Measurements from ENCODE around the gene CPT1A.

The CPT1A gene

DNA sequence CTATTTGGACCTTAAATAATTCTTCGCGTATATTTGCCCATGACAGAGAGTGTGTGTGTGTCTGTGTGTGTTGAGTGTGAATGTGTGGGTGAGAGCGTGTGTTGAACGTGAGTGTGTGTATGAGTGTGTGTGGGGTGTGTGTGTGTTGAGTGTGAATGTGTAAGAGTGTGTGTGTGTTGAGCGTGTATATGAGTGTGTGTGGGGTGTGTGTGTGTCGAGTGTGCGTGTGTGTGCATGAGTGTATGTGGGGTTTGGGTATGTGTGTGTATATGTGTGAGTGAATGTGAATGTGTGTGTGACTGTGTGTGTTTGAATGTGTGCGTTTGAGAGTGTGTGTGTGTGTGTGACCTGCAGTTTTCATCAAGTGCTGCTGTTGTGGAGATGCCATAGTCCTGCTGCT is 130.6 kb downstream of the CPT1A start:
- Histone ChIP-seq H3K4me1 (ENCODE audit: control insufficient read depth, low read depth, low read length) (peaks cover 20% of the 10 kb centered on the region), H3K27me3 (ENCODE audit: control insufficient read depth, insufficient read depth, low read length) (no peaks in the 10 kb centered on the region), H3K36me3 (ENCODE audit: control insufficient read depth, low read depth, low read length) (no peaks in the 10 kb centered on the region), H3K9ac (ENCODE audit: low read length) (no peak overlapping the region), H3K4me3 (ENCODE audit: low read length) (no peak overlapping the region), H3K9me3 (ENCODE audit: control insufficient read depth, low read depth, low read length) (no peaks in the 10 kb centered on the region), H3K27ac (ENCODE audit: low read length) (no peak overlapping the region)

DNA sequence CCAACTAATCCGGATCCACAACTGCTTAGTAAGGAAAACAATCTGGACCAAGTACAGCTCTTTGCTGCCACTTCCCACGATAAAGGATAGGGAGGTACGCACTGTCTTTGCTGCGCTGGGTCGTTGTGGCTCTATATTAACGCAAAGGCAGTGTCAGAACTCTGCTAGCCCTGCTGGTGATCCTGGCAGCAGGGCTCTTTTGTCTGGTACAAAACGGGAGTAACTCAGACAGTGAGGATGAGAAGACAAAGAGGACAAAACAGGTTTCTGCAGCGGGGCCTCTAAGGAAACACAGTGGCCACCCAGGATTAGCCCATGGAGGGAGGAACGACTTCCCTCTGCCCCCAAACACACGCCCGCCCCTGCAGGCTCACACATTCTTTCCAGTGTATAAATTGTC is 131.3 kb downstream of the CPT1A start:
- H3K4me3 ChIP-seq (ENCODE audit: low read length), result peak overlapping the region; percentile 7
- H3K4me1 ChIP-seq (ENCODE audit: control insufficient read depth, low read depth, low read length), result peaks cover 23% of the 10 kb centered on the region
- no peak overlapping the region for H3K9ac ChIP-seq (ENCODE audit: low read length)
- no peak overlapping the region for H3K27ac ChIP-seq (ENCODE audit: low read length)
- H3K36me3 ChIP-seq (ENCODE audit: control insufficient read depth, low read depth, low read length), result no peaks in the 10 kb centered on the region
- no peaks in the 10 kb centered on the region for H3K9me3 ChIP-seq (ENCODE audit: control insufficient read depth, low read depth, low read length)
- H3K27me3 ChIP-seq (ENCODE audit: control insufficient read depth, insufficient read depth, low read length), result no peaks in the 10 kb centered on the region

DNA sequence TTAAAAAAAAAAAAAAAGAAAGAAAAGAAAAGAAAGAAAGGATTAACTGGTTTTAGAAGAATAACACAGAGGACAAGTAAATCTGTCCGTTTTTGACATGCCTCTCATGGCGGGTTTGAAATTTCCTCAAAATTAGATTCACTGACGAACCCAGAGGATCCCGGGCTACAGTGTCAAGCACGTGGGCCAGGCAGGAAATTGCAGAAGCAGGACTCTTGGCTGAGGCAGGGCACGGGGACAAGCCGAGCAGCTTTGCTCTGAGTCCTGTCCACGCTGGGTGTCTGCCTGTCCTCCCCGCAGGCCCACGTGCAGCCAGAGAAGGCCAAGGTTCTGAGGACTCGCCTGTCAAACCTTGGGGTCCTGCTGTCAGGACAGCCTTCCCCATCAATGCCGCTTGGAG is 132.7 kb downstream of the CPT1A start:
- H3K9me3 ChIP-seq (ENCODE audit: control insufficient read depth, low read depth, low read length), result no peaks in the 10 kb centered on the region
- H3K9ac ChIP-seq (ENCODE audit: low read length), result no peak overlapping the region
- peaks cover 30% of the 10 kb centered on the region for H3K4me1 ChIP-seq (ENCODE audit: control insufficient read depth, low read depth, low read length)
- no peak overlapping the region for H3K4me3 ChIP-seq (ENCODE audit: low read length)
- no peaks in the 10 kb centered on the region for H3K36me3 ChIP-seq (ENCODE audit: control insufficient read depth, low read depth, low read length)
- no peak overlapping the region for H3K27ac ChIP-seq (ENCODE audit: low read length)
- H3K27me3 ChIP-seq (ENCODE audit: control insufficient read depth, insufficient read depth, low read length), result no peaks in the 10 kb centered on the region

DNA sequence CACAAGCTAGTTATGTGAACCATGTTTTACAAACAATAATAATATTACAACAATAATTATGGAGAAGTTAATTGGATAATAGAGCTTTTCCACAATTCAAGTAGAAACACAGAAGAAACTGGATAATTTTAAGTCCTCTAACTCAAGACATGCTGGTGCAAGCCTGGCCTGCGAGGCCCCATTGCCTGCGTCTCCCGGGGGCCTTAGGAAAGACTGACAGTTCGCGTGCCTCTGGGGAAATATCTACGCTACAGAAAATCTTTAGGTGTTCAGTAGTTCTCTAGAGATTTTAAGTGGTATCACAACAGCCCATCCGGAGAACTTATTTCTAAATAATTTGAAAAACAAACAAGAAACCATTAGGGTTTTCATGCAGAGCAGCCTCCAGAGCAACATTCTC is 134.2 kb downstream of the CPT1A start:
- Histone ChIP-seq H3K36me3 (ENCODE audit: control insufficient read depth, low read depth, low read length) (no peaks in the 10 kb centered on the region), H3K4me1 (ENCODE audit: control insufficient read depth, low read depth, low read length) (peaks cover 30% of the 10 kb centered on the region), H3K4me3 (ENCODE audit: low read length) (no peak overlapping the region), H3K9me3 (ENCODE audit: control insufficient read depth, low read depth, low read length) (no peaks in the 10 kb centered on the region), H3K27ac (ENCODE audit: low read length) (no peak overlapping the region), H3K9ac (ENCODE audit: low read length) (no peak overlapping the region), H3K27me3 (ENCODE audit: control insufficient read depth, insufficient read depth, low read length) (no peaks in the 10 kb centered on the region)

DNA sequence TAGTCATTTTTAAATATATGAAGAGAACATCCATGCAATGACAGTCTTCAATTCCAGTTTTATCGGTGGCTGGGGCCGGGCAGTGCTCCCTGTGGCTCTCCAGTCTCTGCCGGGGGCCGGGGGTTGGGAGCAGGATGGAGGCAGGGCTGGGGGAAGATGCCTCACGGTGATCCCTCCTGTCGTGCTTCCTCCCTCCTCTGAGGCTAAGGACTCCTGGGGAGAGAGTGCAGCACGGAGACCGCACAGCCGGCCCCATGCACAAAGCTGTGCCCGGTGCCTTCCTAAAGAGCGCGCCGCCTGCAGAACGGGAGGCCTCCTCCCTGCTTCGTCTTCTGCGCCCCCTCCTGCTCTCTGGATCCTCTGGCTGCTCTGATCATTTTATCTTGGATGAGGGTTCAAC is 136.8 kb downstream of the CPT1A start:
- no peak overlapping the region for H3K9ac ChIP-seq (ENCODE audit: low read length)
- no peak overlapping the region for H3K27ac ChIP-seq (ENCODE audit: low read length)
- peaks cover 22% of the 10 kb centered on the region for H3K4me1 ChIP-seq (ENCODE audit: control insufficient read depth, low read depth, low read length)
- H3K36me3 ChIP-seq (ENCODE audit: control insufficient read depth, low read depth, low read length), result no peaks in the 10 kb centered on the region
- peak overlapping the region; percentile 37 for H3K4me3 ChIP-seq (ENCODE audit: low read length)
- H3K27me3 ChIP-seq (ENCODE audit: control insufficient read depth, insufficient read depth, low read length), result no peaks in the 10 kb centered on the region
- no peaks in the 10 kb centered on the region for H3K9me3 ChIP-seq (ENCODE audit: control insufficient read depth, low read depth, low read length)

All from iPS-18a (cell line).